ENCODE results near the gene CNTNAP4. TPM values are rescaled to one million over a fixed set of nuclear protein-coding genes. Genes with fewer than 3 reads are reported as not detected.

CNTNAP4 gene
- total and polyA plus RNA-seq, 2 of the 4 experiments (the other 2 are of a cell fraction): not detected

GRCh38 chr16:76441876-76442275 is 164.7 kb downstream of the CNTNAP4 start:
- ChIA-PET POLR2A (ENCODE audit: unreplicated experiment) (no interaction called here), CTCF (no interaction called here)
- DNase-seq (no peak), ATAC-seq (ENCODE audit: low read depth) (no peak)
- H3K14ac ChIP-seq (replicated peaks; ENCODE audit: low read depth, low read length): no peak overlapping the region
- H4K20me1 ChIP-seq (ENCODE audit: insufficient read depth, low read length): no peaks in the 10 kb centered on the region
- no peak overlapping the region for H2BK20ac ChIP-seq (ENCODE audit: low read depth, low read length)
- no peak overlapping the region for H2AFZ ChIP-seq (replicated peaks; ENCODE audit: low read length, poor library complexity)
- no peak overlapping the region for H2AK9ac ChIP-seq (replicated peaks; ENCODE audit: low read depth, low read length, poor library complexity)
- H2BK120ac ChIP-seq (ENCODE audit: low read depth, low read length): no peak overlapping the region
- no peaks in the 10 kb centered on the region for H3K4me1 ChIP-seq (ENCODE audit: control insufficient read depth, insufficient read depth, low read length)
- no peak overlapping the region for H3K4ac ChIP-seq (ENCODE audit: low read depth, low read length)
- no peak overlapping the region for H2AK5ac ChIP-seq (ENCODE audit: low read depth, low read length)
- WGBS, 2 experiments (ENCODE audit: extremely low coverage in 2 of 2, insufficient read length in 1 of 2): 33% methylated on average over 1 of the region's 3 CpGs; no CpG with 5 or more reads in 1 of the 2 experiments
- H4K5ac ChIP-seq (ENCODE audit: low read depth, low read length): no peak overlapping the region
- no peaks in the 10 kb centered on the region; the same call in 1 of the 2 replicates for H3K9me3 ChIP-seq (ENCODE audit: control insufficient read depth, insufficient read depth, low read length)
- H3K4me2 ChIP-seq (ENCODE audit: low read depth, low read length): no peak overlapping the region
- H4K91ac ChIP-seq (ENCODE audit: insufficient read depth, low read depth, low read length): no peak overlapping the region
- intact Hi-C loops (cut with micrococcal nuclease): no loop called here
- no TSS peak for BruUV-seq (replicated peaks)
- H3K9ac ChIP-seq (ENCODE audit: low read depth, low read length): no peak overlapping the region
- in situ Hi-C loops (cut with MboI; ENCODE audit: low sequenced_read_pairs): no loop called here
- no peak overlapping the region for H3K4me3 ChIP-seq (ENCODE audit: insufficient read depth, low read depth, low read length)
- TF ChIP-seq ELK1 (IDR thresholded peaks at IDR 0.05; ENCODE audit: borderline replicate concordance, low read depth, low read length): no peak
- no peak for TF ChIP-seq RFX5 (IDR thresholded peaks at IDR 0.05; ENCODE audit: low read depth, low read length)
- TF ChIP-seq USF2 (IDR thresholded peaks at IDR 0.05; ENCODE audit: low read depth, low read length): no peak
- no peak for TF ChIP-seq POLR2A (IDR thresholded peaks at IDR 0.05; ENCODE audit: low read depth, low read length)
- TF ChIP-seq CEBPB (IDR thresholded peaks at IDR 0.05; ENCODE audit: low read depth, low read length): no peak
- no peak for TF ChIP-seq MAFK (IDR thresholded peaks at IDR 0.05; ENCODE audit: low read depth, low read length)
- no peak for TF ChIP-seq MAZ (IDR thresholded peaks at IDR 0.05; ENCODE audit: borderline replicate concordance, low read depth, low read length)
- no peak for TF ChIP-seq RCOR1 (IDR thresholded peaks at IDR 0.05; ENCODE audit: insufficient replicate concordance, low read length)
- TF ChIP-seq FOS (IDR thresholded peaks at IDR 0.05; ENCODE audit: low read depth, low read length): no peak
- TF ChIP-seq SMC3 (IDR thresholded peaks at IDR 0.05; ENCODE audit: low read depth, low read length): no peak
- TF ChIP-seq BHLHE40 (IDR thresholded peaks at IDR 0.05; ENCODE audit: low read depth, low read length): no peak
- no peak for TF ChIP-seq RAD21 (IDR thresholded peaks at IDR 0.05; ENCODE audit: low read length)
- TF ChIP-seq MXI1 (IDR thresholded peaks at IDR 0.05; ENCODE audit: borderline replicate concordance, low read depth, low read length): no peak
- no peak for TF ChIP-seq CHD1 (IDR thresholded peaks at IDR 0.05; ENCODE audit: low read depth, low read length)
- no peak for TF ChIP-seq NFE2L2 (IDR thresholded peaks at IDR 0.05; ENCODE audit: low read depth, low read length)
- no peak for TF ChIP-seq CTCF (conservative IDR thresholded peaks at IDR 0.05; ENCODE audit: low read depth, low read length)
- no peak overlapping the region for H2BK15ac ChIP-seq (ENCODE audit: low read depth, low read length)
- no peak overlapping the region for H3K27ac ChIP-seq (ENCODE audit: insufficient read depth, low read length)
- no peaks in the 10 kb centered on the region for H3K9me1 ChIP-seq (ENCODE audit: insufficient read depth, low read length)
- no peak overlapping the region for H3K18ac ChIP-seq (ENCODE audit: low read depth, low read length)
- no peaks in the 10 kb centered on the region for H3K27me3 ChIP-seq (ENCODE audit: control insufficient read depth, insufficient read depth, low read length)
- no peaks in the 10 kb centered on the region for H3K36me3 ChIP-seq (ENCODE audit: control insufficient read depth, insufficient read depth, low read length)
- dilution Hi-C loops (cut with HindIII; ENCODE audit: low sequenced_read_pairs, unreplicated experiment): no loop called here
- no peaks in the 10 kb centered on the region for H3K79me1 ChIP-seq (ENCODE audit: low read depth in 1 of 2, low read length in 2 of 2)
- H3K23ac ChIP-seq (ENCODE audit: low read depth, low read length): no peak overlapping the region
- no peak overlapping the region for H2BK5ac ChIP-seq (ENCODE audit: low read depth, low read length, poor library complexity, severe bottlenecking)
- no peak overlapping the region for H3K56ac ChIP-seq (ENCODE audit: extremely low read depth, insufficient read depth, low read length)
- H4K8ac ChIP-seq (ENCODE audit: low read depth in 2 of 2, low read length in 2 of 2): no peak overlapping the region
